GM12878 (cell line): ENCODE data around the gene PTK6. TPM values are rescaled to one million over a fixed set of nuclear protein-coding genes. Genes with fewer than 3 reads are reported as not detected.

ENCODE experiments used
- BCL3 ChIP-seq: IDR thresholded peaks from 2 replicates; pipeline ENCODE4 v1.6.1; 2011; ENCODE audit warnings: borderline replicate concordance, low read depth, mild to moderate bottlenecking, moderate library complexity, low read length; ENCODE audit not compliant: insufficient read depth, poor library complexity, severe bottlenecking
- BHLHE40 ChIP-seq, 2 experiments: fragments of 450-650 bp in 1 of 2; IDR thresholded peaks; 2 replicates each; pipeline ENCODE4 v1.6.1; 2011 to 2017; ENCODE audit warnings: low read depth in 2 of 2, borderline replicate concordance in 1 of 2, improper control_type of control experiment in 1 of 2, low read length in 1 of 2, mild to moderate bottlenecking in 1 of 2
- CBFB ChIP-seq: IDR thresholded peaks from 2 replicates; pipeline ENCODE4 v1.6.1; 2016; ENCODE audit warnings: antibody characterized with exemption, low read depth
- CHD2 ChIP-seq: IDR thresholded peaks from 2 replicates; pipeline ENCODE4 v1.6.1; 2011; ENCODE audit warnings: low read depth, low read length, improper control_type of control experiment, borderline replicate concordance
- CUX1 ChIP-seq: IDR thresholded peaks from 2 replicates; pipeline ENCODE4 v1.6.1; 2012; ENCODE audit warnings: improper control_type of control experiment, low read depth, low read length; ENCODE audit not compliant: insufficient replicate concordance
- HSF1 ChIP-seq: fragments of 150-350 bp; IDR thresholded peaks from 2 replicates; pipeline ENCODE4 v1.6.1; 2014; ENCODE audit warnings: mild to moderate bottlenecking, low read depth, low read length
- IRF5 ChIP-seq: fragments of 450-650 bp; IDR thresholded peaks from 2 replicates; pipeline ENCODE4 v1.6.1; 2017; ENCODE audit warnings: borderline replicate concordance
- JUND ChIP-seq: IDR thresholded peaks from 2 replicates; pipeline ENCODE4 v1.6.1; 2012; ENCODE audit warnings: low read depth, mild to moderate bottlenecking, low read length, improper control_type of control experiment, moderate library complexity
- KLF5 ChIP-seq: fragments of 450-650 bp; IDR thresholded peaks from 2 replicates; pipeline ENCODE4 v1.6.1; 2014; ENCODE audit warnings: mild to moderate bottlenecking; ENCODE audit not compliant: partially characterized antibody
- MEF2B ChIP-seq: fragments of 450-650 bp; IDR thresholded peaks from 2 replicates; pipeline ENCODE4 v1.6.1; 2018; ENCODE audit warnings: mild to moderate bottlenecking, moderate library complexity; ENCODE audit not compliant: partially characterized antibody, poor library complexity, severe bottlenecking
- NR2C2 ChIP-seq: IDR thresholded peaks from 2 replicates; pipeline ENCODE4 v1.6.1; 2011; ENCODE audit warnings: borderline replicate concordance, low read depth; ENCODE audit not compliant: control insufficient read depth, insufficient read length
- SIN3A ChIP-seq: IDR thresholded peaks from 2 replicates; pipeline ENCODE4 v1.6.1; 2012; ENCODE audit warnings: low read depth, low read length, improper control_type of control experiment
- SMAD1 ChIP-seq: fragments of 450-650 bp; IDR thresholded peaks from 2 replicates; pipeline ENCODE4 v1.6.1; 2018; ENCODE audit warnings: mild to moderate bottlenecking, low read depth; ENCODE audit not compliant: partially characterized antibody
- WRNIP1 ChIP-seq: IDR thresholded peaks from 2 replicates; pipeline ENCODE4 v1.6.1; 2011; ENCODE audit warnings: low read depth, low read length, improper control_type of control experiment, borderline replicate concordance
- ZBTB33 ChIP-seq: fragments of 450-650 bp; IDR thresholded peaks from 2 replicates; pipeline ENCODE4 v1.6.1; 2017; ENCODE audit warnings: mild to moderate bottlenecking
- ZNF217 ChIP-seq: fragments of 450-650 bp; IDR thresholded peaks from 2 replicates; pipeline ENCODE4 v1.6.1; 2017; ENCODE audit warnings: antibody characterized with exemption, mild to moderate bottlenecking
- ZNF622 ChIP-seq: fragments of 450-650 bp; IDR thresholded peaks from 2 replicates; pipeline ENCODE4 v1.6.1; 2017; ENCODE audit warnings: mild to moderate bottlenecking, inconsistent platforms
- polyA plus RNA-seq, 11 experiments: library from polyadenylated mRNA; depleted of rRNA in 4 of 11; unstranded in 6 of 11; stranded (reverse) in 5 of 11; fragments of >200 nt; fragmentation: Nextera tagmentation in 4 of 11; fragmentation: Illumina TruSeq in 1 of 11; extraction: Ambion mirVana in 4 of 11; extraction: Trizol in 1 of 11; gene quantifications; 1 replicate in 1 of 11; 2 replicates in 10 of 11; pipeline versions ENCODE4 v1.2.1 to v1.2.3, GENCODE V29; 2011 to 2016; ENCODE audit warnings: inconsistent platforms in 2 of 11, missing spikeins in 2 of 11, low read depth in 1 of 11
- total RNA-seq, 4 experiments: library from RNA; depleted of rRNA in 3 of 4; stranded (reverse); fragments of >200 nt in 3 of 4; fragmentation: Illumina TruSeq in 1 of 4; extraction: Trizol in 1 of 4; gene quantifications; 2 replicates each; pipeline versions ENCODE4 v1.2.1 to v1.2.3, GENCODE V29; 2013 to 2021

The PTK6 gene
- total and polyA plus RNA-seq, 10 of the 15 experiments (the other 5 are each of a cell fraction or from before 2014, with no cell fraction given) = 0.02 to 0.21 (median 0.09) TPM; not detected in 3

GRCh38 chr20:63537525-63538203 lies 488 bp upstream of the PTK6 start (continued):
- TF ChIP-seq CUX1 = no peak
- TF ChIP-seq CHD2 = peak; percentile 52
- TF ChIP-seq ZBTB33 = no peak; the same call in 1 of the 2 replicates
- 0 out of 2 replicates have a peak, but pooled peaks have one; percentile 30 for TF ChIP-seq HSF1
- TF ChIP-seq KLF5 = no peak
- TF ChIP-seq SIN3A = no peak; the same call in 1 of the 2 replicates
- no peak for TF ChIP-seq SMAD1
- no peak for TF ChIP-seq MEF2B
- TF ChIP-seq JUND = no peak
- TF ChIP-seq NR2C2 = no peak
- TF ChIP-seq WRNIP1 = no peak
- peak; percentile 55 to 70; a peak in 3 of 4 replicates for TF ChIP-seq BHLHE40 (IDR thresholded peaks at IDR 0.05; ENCODE audit: borderline replicate concordance in 1 of 2, low read depth in 2 of 2, low read length in 1 of 2)
- TF ChIP-seq ZNF622 = no peak
- no peak for TF ChIP-seq CBFB
- no peak for TF ChIP-seq BCL3
- TF ChIP-seq ZNF217 = 0 out of 2 replicates have a peak, but pooled peaks have one; percentile 20
- TF ChIP-seq IRF5 = no peak
